GDM1 (cell line): ENCODE measurements around the gene GFRA1.

ENCODE experiments used
- DNase-seq: peaks from one replicate; lab custom pipeline; 2025; lab: John Stamatoyannopoulos, UW

Gene GFRA1

DNA sequence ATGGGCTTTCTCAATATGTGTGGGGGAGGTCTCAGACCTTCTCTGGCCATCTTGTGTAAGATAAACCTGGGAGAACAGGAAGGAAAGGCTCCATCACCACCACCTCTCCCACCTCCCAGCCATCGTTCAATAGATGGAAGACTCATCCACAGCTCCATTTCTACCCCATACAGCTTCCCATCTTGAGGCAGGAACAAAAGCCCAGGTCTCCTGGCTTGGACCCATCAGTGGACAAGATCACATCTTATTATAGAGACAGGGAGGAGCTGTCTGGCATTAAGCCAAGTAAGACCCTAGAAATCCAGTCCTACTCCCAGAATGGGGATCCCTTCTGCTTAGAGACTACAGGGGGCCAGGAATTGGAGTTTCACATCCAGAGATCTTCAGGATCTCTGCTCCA lies 150.3 kb downstream of the GFRA1 start:
- no peak for DNase-seq

DNA sequence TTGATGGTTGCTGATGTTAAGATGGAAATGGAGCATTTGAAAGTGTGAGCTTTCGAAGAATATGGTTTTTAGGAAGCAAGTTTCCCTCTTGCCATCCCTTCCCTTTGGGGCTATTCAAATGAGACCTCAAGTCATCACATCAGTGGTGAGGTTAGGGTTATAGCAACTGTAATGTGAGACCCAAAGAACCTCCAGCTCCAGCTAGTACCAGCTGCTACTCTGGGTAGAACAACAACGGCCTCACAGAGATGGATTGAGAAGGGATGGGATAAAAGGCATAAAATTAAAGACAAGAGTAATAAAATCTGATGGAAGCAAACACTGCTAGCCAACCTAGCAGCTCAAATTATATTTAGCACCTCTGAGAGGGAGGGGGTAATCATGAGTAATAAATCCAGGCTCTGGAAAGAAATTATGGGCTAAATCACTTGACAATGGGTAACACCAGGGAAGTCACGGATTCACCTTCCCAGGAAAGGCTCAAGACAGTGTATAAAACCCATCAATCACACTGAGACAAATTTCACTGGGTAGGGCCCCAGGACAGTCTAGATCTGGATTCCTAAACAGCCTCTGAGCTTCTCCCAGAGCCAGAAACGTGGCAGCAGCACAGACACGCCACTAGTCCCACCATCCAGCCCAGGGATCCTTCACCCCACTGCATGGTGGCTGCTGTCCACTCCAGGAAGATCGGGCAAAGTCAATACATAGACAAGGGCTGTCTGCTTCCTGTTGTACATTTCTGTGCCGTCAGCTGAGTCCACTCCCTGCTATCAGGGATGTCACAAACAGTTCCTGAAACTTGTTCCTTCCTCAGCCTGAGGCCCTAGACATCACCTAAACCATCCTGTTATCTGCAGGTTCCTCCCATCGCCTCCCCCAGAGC lies 151.1 kb downstream of the GFRA1 start:
- no peak for DNase-seq

DNA sequence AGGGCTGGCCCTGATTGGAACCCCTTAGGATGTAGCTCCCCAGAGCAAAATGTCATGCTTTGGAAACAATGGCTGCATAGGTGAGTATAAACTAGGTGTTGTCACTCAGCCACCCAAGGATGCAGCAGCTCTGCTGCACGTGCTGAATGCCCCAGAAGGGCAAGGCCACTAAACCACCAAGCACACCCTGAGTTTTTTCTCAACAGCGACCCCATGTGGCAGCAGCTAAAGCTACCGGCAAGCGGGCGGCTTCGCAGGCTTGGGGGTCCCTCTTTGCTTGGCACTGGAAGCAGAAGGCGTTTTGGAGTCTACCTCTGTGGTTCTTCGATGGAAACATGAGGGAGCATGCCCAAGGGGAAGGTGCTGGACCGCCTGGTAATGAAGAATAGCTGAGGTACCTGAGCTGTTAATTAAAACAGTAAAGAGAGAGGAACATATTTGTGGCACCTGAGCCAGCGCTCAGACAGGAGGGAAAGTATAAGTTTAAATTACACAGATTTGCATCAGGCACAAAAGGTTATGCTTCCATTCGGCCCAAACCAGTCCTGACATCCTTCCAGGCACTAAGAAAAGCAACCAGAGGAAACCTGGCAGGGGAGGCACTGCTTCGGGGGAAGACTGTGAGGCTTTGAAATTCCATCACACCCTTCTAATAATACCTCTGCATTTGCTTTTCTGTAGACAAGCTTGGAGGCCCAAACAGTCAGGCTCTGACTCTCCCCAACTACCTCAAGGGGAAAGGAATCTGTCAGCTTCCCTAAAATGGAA lies 152.1 kb downstream of the GFRA1 start:
- DNase-seq = no peak

DNA sequence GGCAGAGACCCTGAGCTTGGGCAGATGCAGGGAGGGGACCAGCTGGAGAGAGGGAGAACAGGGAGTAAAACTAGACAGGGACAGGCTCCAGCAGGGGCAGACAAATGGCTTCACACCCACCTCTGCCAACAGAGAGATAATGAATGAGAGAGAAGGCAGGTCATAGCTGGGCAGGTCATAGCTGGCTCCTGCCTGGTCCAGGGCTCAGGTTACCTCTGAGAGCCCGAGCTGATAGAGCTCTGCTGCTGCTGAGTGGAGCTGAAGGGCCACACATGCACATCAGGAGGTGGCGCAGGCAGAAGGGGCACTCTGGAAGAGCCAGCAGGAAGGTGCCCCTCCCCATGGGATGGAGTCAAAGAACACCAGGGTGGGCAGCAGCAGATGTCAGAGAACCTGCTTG lies 154.2 kb downstream of the GFRA1 start:
- DNase-seq = no peak

DNA sequence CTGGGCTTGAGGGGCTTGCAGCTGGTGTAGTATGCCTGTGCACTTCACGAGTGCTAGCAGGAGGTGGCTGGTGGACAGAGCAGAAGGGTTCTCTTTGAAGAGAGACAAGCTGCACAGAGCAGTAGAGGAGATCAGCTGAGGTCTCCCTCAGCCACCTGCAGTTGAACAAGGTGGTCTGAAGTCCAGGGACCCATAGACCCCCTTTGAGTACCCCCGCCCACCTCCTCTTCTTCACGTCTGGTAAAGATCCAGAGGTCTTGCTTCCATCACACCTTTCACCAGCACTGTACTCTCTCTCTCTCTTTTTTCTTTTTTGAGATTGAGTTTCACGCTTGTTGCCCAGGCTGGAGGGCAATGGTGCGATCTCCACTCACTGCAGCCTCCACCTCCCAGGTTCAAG lies 157.2 kb downstream of the GFRA1 start:
- DNase-seq = no peak

DNA sequence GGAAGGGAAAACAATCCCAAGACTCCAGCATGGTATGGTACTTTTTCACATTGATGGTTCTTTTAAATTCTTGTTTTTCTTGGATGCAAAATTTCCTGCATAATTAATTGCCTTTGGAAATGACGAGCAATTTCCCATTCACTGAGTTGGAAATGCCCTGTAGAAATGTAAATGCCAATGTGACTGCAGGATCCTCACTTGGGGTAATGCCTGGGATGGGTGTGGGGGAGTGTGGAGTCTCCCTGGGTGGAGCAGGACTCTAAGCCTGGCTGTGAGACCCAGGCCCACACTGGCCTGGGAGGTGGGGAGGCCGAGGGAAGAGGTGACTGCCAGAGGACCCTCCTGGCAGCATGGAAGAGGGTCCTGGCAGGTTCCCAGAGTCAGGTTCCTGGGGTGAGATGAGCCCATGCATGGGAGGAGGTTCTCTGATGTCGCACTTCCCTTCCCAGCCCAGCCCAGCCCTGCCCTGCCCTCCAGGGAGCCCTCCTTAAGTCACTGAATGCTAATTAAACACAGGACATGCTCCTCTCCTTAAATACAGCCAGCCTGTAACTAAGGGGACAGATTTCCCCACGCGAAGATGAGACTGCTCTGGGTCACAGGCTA lies 157.9 kb downstream of the GFRA1 start:
- no peak for DNase-seq

DNA sequence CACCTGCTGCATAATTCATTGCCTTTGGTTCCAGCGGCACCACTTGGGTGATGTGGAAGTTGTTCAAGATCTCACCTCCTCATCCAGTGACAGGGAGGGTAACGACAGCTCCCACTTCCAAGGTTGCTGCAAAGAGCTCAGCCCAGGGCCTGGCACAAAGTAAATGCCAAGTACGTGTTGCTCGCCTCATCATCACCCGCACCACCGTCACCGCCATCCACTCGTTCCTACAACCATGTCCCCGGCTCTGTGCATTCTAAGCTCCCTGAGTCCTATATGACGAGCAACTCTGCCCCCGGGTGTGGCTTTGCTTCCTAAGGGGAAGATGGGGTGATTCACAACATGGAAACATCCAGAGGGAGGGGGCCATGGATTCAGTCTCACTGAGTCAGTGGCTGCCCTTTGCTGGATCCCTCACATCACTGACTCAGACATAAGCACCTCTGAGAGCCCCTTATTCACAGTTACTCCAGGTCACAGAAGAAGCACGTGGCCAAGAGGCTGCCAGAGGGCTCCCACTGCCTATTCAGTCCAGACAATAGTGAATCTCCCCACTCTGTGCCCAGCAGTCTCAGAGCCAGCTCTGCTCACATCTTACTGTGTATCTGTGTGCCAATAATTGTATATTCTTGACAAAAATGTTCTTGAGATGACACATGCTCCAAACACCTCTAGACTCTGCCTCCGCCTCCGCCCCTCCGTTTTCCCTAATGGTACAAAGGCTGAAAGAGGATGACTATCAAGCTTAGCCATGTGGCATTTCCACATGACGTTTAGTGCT lies 159.1 kb downstream of the GFRA1 start:
- no peak for DNase-seq

DNA sequence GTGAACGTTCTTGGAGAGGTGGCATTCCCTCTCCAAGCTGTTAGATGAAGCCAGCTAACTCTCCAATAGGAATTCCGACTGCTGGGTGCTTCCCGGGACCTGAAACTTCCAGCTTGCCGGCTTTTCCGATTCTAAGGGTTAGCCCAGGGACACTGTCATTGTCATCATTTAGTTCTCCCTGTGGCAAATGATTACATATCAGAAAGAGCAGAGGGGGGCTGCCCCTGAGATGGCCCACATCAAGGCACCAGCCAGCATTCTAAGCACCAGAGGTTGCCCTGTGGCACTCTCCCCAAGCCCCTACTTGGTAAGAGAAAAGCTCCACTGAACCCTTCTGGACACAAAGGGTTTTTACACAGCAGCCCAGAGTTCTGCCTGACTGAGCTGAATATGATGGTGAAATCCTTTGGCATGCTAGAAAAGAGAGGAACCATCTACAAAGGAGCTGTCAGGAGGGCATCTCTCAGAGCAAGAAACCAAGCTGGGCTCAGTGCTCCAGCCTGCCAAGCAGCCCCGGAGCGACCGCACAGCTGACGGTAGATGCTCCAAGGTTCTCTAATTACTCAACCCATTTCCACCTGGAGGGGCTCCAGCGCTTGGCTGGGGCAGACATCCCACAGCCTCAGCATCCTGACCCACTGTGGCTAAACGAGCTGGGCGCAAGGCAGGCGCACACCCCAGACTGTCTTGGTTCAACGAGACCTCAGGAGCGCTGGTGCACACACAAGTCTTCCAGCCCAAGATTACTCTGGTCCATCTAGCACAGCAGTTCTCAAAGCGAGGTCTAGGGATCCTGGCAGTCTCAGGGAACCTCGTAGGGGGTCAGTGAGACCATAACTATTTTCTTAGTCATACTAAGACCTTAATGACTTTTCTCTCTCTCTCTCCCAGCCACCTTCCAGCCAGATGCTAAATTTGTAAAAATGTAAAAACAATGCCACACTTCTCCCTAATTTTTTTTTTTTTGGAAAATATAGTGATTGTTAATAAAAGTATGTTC lies 160.5 kb downstream of the GFRA1 start:
- no peak for DNase-seq

DNA sequence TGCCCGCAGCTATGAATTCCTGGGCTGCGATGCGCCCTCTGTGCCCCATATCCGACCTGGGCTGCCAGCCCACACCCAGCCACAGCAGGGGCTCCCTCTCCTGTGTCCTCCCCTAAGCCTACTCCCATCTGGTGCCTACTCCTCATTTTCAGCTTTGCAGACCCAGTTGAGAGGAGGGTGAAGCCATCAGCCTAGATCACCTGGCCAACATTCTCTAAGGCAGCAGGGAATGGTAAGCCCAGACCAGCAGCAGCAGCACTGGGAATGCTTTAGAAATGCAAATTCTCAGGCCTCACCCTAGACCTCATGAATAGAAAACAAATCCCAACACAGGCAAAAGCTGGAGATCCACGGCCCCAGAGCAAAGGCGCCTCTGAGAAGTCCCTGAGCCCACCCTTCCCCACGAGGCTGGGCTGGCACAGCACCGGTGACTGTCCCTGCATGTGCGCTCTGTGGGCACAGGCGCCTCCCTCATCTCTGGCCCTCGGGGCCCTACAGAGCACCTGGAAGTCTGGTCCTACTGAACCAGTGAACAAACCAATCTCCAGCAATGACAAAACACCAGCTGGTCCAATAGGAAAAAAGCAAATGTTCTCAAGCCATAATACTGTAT lies 161.4 kb downstream of the GFRA1 start:
- no peak for DNase-seq

DNA sequence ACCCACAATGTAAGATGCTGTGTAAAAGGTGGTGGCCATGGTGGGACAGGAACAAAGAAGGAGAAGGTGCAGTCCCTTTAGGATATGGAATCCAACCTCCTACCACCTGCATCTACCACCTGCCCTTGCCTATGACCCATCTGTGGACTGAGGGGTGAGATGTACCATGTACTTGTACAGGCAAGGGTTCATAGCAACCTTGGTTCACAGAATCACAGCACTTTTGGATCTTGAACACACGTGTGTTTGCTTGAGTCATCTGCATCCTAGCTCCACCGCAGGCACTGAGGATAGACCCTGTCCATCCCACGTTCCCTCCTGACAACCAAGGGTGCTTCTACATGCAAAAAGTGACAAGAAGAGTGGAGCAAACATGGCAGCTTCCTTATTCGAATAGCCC lies 162.3 kb downstream of the GFRA1 start:
- DNase-seq = no peak

DNA sequence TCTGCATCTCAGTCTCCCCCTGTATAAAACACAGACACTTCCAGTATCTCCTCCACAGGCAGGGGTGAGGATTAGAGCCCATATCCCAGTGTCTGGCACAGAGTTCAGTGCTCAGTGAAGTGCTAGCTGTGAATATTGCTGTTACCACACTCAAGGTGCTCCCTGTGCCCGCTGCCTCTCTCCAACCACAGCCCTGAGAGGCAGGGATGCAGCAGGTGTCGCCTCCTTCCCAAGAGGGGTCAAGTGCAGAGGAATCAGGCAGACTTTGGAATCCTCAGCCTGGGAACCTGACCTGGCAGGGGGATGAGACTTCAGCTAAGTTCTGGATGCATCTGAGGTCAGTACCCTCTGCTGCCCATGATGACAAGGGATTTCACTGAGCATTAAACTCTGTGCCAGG lies 163.1 kb downstream of the GFRA1 start:
- no peak for DNase-seq

DNA sequence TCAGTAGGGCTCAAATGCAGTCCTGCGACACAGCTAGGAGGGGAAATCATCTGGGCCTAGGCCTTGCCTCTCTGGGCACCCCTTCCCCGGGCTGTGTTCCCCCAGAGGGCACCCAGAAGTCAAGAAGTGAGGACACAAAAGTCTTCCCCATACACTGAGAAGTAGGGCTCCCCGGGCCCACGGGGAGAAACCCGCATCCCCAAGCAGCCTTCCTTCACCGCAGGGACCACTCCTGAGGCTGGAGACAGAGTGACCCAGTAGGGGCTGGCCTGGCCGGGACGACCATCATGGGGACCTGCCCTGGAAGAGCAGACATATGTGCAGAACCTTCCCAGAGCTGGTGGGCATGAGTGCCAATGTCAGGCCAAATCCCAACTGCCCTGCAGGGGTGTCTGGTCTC lies 163.5 kb downstream of the GFRA1 start:
- no peak for DNase-seq

DNA sequence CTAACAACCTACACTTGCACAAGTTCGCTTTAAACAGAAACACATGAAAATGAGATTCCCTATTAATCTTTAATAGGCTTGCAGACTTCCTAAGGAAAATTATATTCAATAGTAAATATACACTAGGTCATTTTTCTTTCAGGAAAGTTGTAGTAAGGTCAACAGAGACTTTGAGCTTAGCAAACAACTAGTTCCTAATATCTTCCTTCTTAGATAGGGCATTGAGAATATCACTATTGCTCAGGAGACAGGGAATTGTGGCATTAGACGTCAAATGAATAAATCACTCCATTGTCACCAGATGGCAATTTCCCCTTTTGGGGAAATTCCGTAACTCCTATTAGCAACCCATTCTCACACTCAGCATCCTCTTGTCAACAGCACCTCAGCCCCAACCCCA lies 164.9 kb downstream of the GFRA1 start:
- no peak for DNase-seq

DNA sequence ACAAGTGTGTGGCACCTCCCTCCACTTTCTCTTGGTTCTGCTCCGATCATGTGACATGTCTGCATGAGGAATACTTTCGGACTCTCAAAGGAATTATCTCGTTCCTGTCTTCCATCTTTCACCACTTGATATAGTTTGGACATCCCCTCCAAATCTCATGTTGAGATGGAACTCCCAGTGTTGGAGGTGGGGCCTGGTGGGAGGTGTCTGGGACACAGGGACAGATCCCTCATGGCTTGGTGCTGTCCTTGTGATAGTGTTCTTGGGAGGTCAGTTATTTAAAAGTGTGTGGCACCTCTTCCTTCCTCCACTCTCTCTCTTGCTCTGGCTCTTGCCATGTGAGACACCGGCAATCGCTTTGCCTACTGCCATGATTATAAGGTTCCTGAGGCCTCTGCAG lies 166.4 kb downstream of the GFRA1 start:
- DNase-seq = no peak

DNA sequence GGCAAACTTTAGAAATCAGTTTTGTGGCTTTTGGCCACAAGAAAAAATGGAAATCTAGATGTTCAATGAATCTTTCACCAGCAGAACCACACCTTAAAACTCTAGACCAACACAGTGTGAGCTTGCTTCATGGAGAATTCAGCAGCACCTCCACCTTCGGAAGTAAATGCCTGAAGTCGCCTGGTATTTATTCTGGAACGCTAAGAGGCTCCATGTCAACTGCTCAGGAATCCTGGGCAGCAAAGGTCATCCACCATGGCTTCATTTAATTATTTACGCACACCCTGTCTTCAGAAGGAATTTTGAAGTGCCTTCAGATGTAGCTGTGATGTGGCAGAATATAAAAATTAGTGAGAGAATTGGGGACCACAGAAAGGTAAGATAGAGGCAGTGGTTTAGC lies 167.7 kb downstream of the GFRA1 start:
- DNase-seq = no peak

DNA sequence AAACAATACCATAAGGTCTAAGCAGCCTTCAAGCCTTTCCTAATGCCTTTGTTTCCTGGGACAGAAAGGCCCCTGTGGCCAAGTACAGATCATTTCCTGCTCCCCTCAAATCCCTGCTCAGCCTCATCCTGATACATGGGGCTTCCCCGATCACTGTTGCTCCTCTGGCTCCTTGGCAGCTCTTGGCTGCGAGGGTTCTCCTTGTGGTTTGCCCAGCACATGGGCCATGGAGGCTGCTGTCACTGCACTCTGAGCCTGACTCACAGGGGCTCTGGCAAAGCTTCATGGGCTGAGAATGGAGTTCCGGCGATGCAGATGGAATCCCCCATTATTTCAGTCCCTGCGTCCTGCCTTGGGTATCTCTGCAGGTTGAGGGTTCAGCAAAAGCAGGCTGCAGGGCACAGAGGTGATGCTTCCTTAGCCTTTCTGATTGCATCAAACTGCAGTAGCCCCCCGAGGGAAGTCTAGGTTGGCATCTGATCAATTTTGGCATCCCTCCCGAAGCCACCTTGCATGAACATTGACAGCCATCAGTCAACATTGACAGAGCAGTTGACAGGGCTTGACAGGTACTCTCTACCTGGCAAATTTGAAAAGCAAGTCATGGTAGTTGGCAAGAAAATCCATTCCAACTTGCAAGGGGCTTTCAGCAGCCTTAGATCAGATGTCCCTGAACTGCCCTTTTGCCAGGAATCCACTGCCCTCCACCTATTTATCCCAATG lies 168.6 kb downstream of the GFRA1 start:
- DNase-seq = no peak

DNA sequence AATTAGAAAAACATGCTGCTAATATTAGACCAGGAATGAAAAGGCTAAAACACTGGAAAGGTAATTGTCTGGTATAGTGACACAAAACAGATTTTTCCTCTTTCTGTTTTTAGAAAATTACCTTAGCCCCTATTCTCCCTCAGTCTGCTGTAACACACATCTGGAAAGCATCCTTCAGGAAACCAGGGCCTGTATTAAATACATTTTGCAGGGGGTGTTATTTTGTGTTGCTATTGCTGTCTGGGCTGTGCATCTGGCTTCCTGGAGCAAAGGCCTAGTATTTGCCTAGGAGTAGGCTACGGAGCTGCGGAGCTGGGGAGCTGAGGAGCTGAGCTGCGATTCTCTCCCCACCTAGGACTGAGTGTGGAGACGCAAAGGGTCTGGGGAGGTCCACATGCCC lies 169.3 kb downstream of the GFRA1 start:
- DNase-seq = no peak

DNA sequence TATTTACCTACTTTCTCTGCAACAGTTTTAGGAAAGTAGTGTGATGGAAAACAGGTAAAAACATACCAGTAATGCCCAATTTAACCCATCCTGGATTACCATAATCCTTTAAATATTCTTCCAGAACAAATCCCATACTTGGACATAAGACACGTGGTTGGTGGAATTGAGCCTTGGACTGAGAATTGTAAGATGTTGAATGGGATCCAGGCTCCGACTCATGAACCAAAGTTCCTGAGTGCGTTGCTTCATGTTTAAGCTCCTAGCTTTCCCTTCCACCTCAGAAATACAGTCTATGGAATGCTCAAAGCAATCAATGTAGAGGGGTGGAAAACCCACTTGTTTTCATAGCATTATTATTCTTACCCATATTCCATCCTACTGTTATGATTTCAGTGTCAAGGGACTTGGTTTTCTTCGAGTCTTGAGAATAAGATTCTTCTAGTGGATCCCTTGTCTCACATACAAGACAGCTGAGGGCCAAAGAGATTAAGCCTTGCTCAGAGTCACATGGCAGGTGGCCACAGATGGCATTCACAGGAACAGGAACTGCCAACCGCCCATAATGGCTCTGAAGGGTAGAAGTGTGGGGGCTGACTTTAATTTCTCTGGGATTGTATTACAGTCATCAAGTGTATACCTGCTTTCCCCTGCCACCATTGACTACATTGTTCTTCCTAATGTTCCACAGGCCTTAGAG lies 171.2 kb downstream of the GFRA1 start:
- DNase-seq = no peak

DNA sequence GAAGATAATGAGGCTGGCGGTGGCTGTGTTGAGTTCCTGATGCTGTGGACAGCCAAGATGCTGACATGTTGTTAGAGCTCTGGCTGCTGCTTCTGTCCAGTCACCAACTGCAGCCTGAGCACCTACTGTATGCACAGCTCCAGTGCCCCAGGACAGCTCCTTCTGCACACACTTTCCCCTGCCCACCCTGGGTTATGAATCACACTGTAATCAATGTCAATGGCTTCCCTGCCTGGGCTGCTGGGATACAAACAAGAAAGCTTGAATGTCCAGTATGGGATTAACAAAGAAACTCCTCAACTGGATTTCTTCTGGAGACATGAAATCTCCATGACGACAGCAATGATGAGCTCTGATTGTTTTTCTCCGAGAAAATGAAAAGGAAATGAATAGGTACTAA lies 172.0 kb downstream of the GFRA1 start:
- no peak for DNase-seq
